Vagina (tissue), 2 donors: Measurements from ENCODE around the gene CHMP4B.

Experiments used
- POLR2A ChIP-seq, 2 donors: fragments of 450-650 bp; IDR thresholded peaks; one replicate each; pipeline ENCODE4 v1.6.1; 2017; ENCODE audit warnings: antibody characterized with exemption in 2 of 2, mild to moderate bottlenecking in 2 of 2, moderate library complexity in 2 of 2
- TF ChIP-seq, protein P1 (sequence below), 3 experiments: fragments of 450-650 bp in 2 of 3; fragments of 200-600 bp in 1 of 3; sonication (generic) in 1 of 3; IDR thresholded peaks; one replicate each; pipeline ENCODE4 v1.5.1; 2017 to 2019; ENCODE audit warnings: antibody characterized with exemption in 3 of 3, mild to moderate bottlenecking in 2 of 3, moderate library complexity in 2 of 3

DNA sequence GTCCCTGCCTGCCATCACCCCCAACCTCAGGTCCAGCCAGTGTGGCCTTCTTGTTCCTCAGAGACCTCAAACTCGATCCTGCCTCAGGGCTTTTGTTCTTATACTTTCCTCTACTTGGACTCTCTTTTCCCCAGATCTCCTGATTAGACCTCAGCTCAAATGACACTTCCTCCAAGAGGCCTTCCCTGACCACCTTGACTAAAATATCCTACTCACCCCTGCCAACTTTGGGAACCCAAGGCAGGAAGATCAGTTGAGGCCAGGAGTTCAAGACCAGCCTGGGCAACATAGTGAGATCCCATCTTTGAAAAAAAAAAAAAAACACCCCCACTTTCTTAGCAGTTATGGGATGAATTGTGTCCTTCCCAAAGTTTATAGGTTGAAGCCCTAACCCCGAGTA is 73.5 kb downstream of the CHMP4B start:
- TF ChIP-seq, protein P1, sequence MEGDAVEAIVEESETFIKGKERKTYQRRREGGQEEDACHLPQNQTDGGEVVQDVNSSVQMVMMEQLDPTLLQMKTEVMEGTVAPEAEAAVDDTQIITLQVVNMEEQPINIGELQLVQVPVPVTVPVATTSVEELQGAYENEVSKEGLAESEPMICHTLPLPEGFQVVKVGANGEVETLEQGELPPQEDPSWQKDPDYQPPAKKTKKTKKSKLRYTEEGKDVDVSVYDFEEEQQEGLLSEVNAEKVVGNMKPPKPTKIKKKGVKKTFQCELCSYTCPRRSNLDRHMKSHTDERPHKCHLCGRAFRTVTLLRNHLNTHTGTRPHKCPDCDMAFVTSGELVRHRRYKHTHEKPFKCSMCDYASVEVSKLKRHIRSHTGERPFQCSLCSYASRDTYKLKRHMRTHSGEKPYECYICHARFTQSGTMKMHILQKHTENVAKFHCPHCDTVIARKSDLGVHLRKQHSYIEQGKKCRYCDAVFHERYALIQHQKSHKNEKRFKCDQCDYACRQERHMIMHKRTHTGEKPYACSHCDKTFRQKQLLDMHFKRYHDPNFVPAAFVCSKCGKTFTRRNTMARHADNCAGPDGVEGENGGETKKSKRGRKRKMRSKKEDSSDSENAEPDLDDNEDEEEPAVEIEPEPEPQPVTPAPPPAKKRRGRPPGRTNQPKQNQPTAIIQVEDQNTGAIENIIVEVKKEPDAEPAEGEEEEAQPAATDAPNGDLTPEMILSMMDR (IDR thresholded peaks at IDR 0.05): no peak
- no peak for TF ChIP-seq POLR2A (IDR thresholded peaks at IDR 0.05)
